Neural cell (in vitro differentiated cells): Measurements from ENCODE around the gene CDCP2.

Source experiments
- CTCF ChIP-seq: fragments of 450-650 bp; IDR thresholded peaks from 2 replicates; pipeline ENCODE4 v1.5.1; 2014; ENCODE audit warnings: antibody characterized with exemption, mild to moderate bottlenecking, moderate library complexity; ENCODE audit not compliant: poor library complexity, severe bottlenecking
- EP300 ChIP-seq: fragments of 450-650 bp; conservative IDR thresholded peaks from 2 replicates; pipeline ENCODE4 v1.6.1; 2014; ENCODE audit warnings: antibody characterized with exemption, mild to moderate bottlenecking, moderate library complexity; ENCODE audit not compliant: poor library complexity, severe bottlenecking
- EZH2 ChIP-seq: fragments of 200-600, 300-800 bp; shearing (Covaris generic), sonication (generic); IDR thresholded peaks from 2 replicates; pipeline ENCODE4 v1.6.1; 2014; ENCODE audit warnings: antibody characterized with exemption, low read length, borderline replicate concordance, mild to moderate bottlenecking; ENCODE audit not compliant: insufficient read depth, poor library complexity, severe bottlenecking
- POLR2AphosphoS5 ChIP-seq: IDR thresholded peaks from 2 replicates; pipeline ENCODE4 v1.6.1; 2012
- RAD21 ChIP-seq: fragments of 450-650 bp; conservative IDR thresholded peaks from 2 replicates; pipeline ENCODE4 v1.6.1; 2014; ENCODE audit warnings: antibody characterized with exemption, mild to moderate bottlenecking, moderate library complexity
- REST ChIP-seq: IDR thresholded peaks from 2 replicates; pipeline ENCODE4 v1.6.1; 2012; ENCODE audit warnings: borderline replicate concordance
- SMC3 ChIP-seq: fragments of 450-650 bp; conservative IDR thresholded peaks from 2 replicates; pipeline ENCODE4 v1.6.1; 2014; ENCODE audit warnings: antibody characterized with exemption, mild to moderate bottlenecking, moderate library complexity; ENCODE audit not compliant: poor library complexity
- TAF1 ChIP-seq: IDR thresholded peaks from 2 replicates; pipeline ENCODE4 v1.6.1; 2012; ENCODE audit warnings: low read depth

- TF ChIP-seq CTCF (no peak), EZH2 (no peak), TAF1 (no peak), SMC3 (no peak), RAD21 (no peak), POLR2AphosphoS5 (no peak), REST (no peak), EP300 (no peak)
Measured at GRCh38 chr1:54174106-54174505, 21.3 kb upstream of the CDCP2 start.
